ENCODE measurements around the gene GDPD5.

Gene GDPD5

GRCh38 chr11:75557666-75558494 is 32.1 kb upstream of the GDPD5 start:
- no peak for DNase-seq

- DNase-seq: no peak
Measured at GRCh38 chr11:75556275-75556674, 30.5 kb upstream of the GDPD5 start.

- DNase-seq: no peak
Measured at GRCh38 chr11:75555079-75555811, 29.5 kb upstream of the GDPD5 start.

GRCh38 chr11:75554258-75555022 is 28.7 kb upstream of the GDPD5 start:
- DNase-seq: peak; percentile 58

- no peak for DNase-seq
Measured at GRCh38 chr11:75553889-75554257, 28.1 kb upstream of the GDPD5 start.

- DNase-seq: no peak
Measured at GRCh38 chr11:75553182-75553581, 27.4 kb upstream of the GDPD5 start.

- no peak for DNase-seq
Measured at GRCh38 chr11:75549370-75549958, 23.7 kb upstream of the GDPD5 start.

GRCh38 chr11:75548595-75549272 is 23.0 kb upstream of the GDPD5 start:
- DNase-seq: no peak

GRCh38 chr11:75547617-75548058 is 21.9 kb upstream of the GDPD5 start:
- peak; percentile 45 for DNase-seq

GRCh38 chr11:75547177-75547576 is 21.4 kb upstream of the GDPD5 start:
- DNase-seq: no peak

- DNase-seq: no peak
Measured at GRCh38 chr11:75543806-75544205, 18.1 kb upstream of the GDPD5 start.

- DNase-seq: no peak
Measured at GRCh38 chr11:75542088-75542438, 16.3 kb upstream of the GDPD5 start.

GRCh38 chr11:75541193-75542087 is 15.7 kb upstream of the GDPD5 start:
- DNase-seq: no peak

GRCh38 chr11:75539459-75540334 is 14.0 kb upstream of the GDPD5 start:
- DNase-seq: no peak

- DNase-seq: no peak
Measured at GRCh38 chr11:75538150-75538942, 12.6 kb upstream of the GDPD5 start.

GRCh38 chr11:75537740-75538139 is 12.0 kb upstream of the GDPD5 start:
- no peak for DNase-seq

- no peak for DNase-seq
Measured at GRCh38 chr11:75536786-75537641, 11.3 kb upstream of the GDPD5 start.

- no peak for DNase-seq
Measured at GRCh38 chr11:75535071-75535470, 9.3 kb upstream of the GDPD5 start.
